ENCODE results near the gene ITGB8.

The ITGB8 gene

DNA sequence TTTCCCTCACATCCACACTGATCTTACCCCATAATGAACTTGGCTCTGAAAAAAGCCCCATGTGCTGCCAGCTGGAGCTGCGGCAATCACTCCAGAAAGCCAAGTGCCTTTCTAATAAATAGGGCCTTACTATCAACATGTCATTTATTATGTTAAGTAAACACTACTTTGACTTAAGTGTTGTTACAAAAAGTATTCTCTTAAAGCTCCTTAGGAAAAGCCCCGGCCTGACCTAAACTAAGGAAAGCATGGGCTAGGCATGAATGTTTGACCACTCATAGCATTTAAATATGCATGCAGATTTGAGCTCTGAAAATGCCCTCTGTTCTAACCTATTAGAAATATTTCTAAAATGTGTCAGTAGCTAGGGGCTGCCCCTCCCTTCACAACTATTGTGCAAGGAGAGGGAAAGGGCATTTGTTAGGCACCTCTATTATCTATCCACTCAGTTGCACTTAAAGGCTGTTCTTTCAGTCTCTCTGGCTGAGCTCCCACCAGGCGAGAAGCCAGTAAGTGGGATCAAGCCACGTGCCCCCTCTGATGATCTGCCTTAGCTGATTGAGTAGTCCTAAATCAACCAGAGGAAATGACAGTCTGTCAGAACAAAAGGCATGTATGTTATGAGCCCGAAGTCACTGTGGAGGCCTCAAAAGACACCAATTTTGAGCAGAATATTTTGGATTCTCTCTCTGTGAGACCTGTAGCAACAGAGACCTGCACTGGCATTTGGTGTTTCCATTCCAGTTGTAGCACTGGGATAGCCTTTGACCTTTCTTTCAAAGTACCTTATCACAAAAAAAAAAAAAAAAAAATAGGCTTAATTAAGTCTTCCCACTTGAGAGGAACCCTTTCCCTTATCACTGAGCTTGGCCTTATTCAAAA lies 77.1 kb downstream of the ITGB8 start:
- no peak overlapping the region for H3K27ac ChIP-seq
- TF ChIP-seq, protein P1, sequence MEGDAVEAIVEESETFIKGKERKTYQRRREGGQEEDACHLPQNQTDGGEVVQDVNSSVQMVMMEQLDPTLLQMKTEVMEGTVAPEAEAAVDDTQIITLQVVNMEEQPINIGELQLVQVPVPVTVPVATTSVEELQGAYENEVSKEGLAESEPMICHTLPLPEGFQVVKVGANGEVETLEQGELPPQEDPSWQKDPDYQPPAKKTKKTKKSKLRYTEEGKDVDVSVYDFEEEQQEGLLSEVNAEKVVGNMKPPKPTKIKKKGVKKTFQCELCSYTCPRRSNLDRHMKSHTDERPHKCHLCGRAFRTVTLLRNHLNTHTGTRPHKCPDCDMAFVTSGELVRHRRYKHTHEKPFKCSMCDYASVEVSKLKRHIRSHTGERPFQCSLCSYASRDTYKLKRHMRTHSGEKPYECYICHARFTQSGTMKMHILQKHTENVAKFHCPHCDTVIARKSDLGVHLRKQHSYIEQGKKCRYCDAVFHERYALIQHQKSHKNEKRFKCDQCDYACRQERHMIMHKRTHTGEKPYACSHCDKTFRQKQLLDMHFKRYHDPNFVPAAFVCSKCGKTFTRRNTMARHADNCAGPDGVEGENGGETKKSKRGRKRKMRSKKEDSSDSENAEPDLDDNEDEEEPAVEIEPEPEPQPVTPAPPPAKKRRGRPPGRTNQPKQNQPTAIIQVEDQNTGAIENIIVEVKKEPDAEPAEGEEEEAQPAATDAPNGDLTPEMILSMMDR (conservative IDR thresholded peaks at IDR 0.05): no peak
- TF ChIP-seq ZFX (IDR thresholded peaks at IDR 0.05): no peak

DNA sequence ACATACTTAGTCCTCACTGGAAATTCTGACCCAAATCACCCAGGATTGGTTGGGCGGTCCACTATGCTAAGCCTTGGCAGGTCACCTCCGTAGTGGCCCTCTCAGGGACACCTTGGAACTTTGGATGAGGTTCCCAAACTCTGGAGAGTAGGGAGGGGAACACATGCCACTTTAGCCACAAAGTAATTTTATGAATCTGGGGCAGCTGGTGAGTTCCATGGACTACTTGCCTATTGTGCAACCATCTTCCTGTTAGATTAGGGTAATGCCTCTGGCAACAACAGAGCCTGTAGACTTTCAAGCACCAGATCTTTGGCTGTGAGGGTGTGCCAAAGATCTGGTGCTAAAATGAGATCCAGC lies 77.7 kb downstream of the ITGB8 start:
- H3K27ac ChIP-seq: no peak overlapping the region

DNA sequence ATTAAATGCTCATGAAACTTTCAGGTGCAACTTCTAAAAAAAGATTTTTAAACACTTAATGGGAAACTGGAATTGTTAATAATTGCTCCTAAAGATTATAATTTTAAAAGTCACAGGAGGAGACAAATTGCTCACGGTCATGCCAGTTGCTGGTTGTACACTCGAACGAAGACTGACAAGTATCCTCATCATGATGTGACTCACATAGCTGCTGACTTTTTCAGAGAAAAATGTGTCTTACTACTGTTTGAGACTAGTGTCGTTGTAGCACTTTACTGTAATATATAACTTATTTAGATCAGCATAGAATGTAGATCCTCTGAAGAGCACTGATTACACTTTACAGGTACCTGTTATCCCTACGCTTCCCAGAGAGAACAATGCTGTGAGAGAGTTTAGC lies 79.3 kb downstream of the ITGB8 start:
- no peak overlapping the region for H3K27ac ChIP-seq
- no peak for TF ChIP-seq ZFX (IDR thresholded peaks at IDR 0.05)
- TF ChIP-seq, protein P1 (conservative IDR thresholded peaks at IDR 0.05): no peak

More for the DNA sequence above, 77.7 kb downstream of the ITGB8 start:
- TF ChIP-seq, protein P1 (conservative IDR thresholded peaks at IDR 0.05): no peak
- TF ChIP-seq ZFX (IDR thresholded peaks at IDR 0.05): no peak

DNA sequence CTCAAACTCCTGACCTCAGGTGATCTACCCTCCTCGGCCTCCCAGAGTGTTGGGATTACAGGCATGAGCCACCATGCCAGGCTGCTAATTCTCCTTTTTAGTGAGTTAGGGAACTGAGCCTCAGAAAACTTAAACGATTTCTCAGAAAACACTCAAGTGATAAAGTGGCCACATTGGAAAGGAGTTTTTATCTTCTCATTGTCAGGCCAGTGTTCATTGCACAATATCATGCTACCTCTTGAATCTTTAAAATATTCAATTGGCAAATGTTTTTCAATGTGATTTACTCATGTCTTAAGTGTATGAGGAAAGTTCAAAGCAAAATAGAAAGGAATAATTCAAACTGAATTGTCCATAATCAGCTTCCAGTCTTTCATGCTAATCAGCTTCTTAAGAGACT lies 80.7 kb downstream of the ITGB8 start:
- TF ChIP-seq ZFX (IDR thresholded peaks at IDR 0.05): no peak
- TF ChIP-seq, protein P1 (conservative IDR thresholded peaks at IDR 0.05): no peak
- no peak overlapping the region for H3K27ac ChIP-seq

DNA sequence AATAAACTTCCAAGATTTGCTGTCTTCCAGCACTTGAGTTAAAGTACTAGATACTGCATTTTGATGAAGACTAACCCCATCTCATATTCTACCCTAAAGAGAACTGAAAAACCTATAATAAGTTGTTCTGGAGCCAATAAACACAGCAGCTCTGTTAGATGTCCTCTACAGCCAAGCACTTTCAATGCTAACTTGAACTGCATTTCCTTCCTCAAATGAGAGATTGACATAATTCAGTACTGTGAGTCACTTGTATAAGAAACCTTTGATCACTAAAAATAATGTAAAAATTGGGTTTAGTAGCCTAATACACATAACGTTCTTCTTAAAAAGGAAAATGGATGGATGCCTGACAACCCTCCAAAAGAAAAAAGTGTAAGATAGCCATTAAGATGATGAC lies 81.3 kb downstream of the ITGB8 start:
- H3K27ac ChIP-seq: no peak overlapping the region
- no peak for TF ChIP-seq ZFX (IDR thresholded peaks at IDR 0.05)
- TF ChIP-seq, protein P1 (conservative IDR thresholded peaks at IDR 0.05): no peak

DNA sequence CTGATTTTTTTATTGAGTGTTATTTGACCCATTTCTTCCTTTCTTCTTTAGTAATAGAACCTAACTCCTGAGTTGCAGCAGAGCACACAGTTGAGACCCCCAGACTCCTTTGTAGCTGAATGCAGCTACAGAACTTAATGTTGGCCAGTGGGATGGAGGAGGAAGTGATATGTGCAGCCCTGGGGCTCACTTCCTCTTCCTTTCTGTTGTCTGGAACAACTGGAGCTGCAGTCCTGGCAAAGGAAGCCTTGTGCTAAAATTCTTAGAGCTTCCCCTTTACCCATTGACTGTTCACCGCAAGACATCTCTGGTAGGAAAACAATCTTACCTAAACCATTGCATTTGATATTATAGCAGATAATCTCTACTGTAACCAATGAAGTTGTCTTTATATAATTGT lies 86.6 kb downstream of the ITGB8 start:
- no peak for TF ChIP-seq ZFX (IDR thresholded peaks at IDR 0.05)
- TF ChIP-seq, protein P1 (conservative IDR thresholded peaks at IDR 0.05): no peak
- H3K27ac ChIP-seq: no peak overlapping the region

DNA sequence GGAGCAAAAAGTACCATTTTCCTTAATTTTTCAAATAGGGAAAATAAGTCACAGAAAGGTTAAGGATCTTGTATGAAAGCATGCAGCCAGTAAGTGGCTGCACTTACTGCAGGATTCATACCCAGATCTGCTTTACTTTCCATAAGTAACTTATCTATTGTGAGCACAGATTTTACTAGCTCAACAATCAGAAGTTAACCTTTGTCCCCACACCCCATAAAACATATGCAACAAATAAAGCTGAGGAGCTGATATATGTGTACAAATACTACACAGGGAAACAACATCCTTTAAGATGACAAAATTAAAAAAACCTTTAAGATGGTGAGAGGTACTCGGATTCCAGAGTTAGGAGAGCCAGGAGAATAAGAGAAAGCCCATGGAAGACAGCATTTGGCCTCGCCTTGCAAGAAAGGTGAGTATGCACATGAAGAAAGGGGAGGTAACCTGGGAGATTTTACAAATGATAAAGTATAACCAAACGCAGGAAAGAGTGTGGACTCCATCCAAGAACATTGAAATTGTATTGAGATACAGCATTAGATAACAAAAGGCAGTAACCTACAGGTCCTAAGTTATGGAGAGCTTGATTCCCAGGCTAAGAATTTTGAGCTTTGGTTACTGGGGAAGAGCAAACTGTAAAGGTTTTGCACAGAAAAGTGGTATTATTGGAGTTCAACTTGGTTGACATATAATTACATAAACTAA lies 87.1 kb downstream of the ITGB8 start:
- H3K27ac ChIP-seq: no peak overlapping the region
- no peak for TF ChIP-seq ZFX (IDR thresholded peaks at IDR 0.05)

Data from C4-2B (cell line).